K562 (cell line): ENCODE measurements around the gene GLIPR2.

Experiments used
- CTCF ChIP-seq, 3 experiments: IDR thresholded peaks in 2 of 3; conservative IDR thresholded peaks in 1 of 3; 2 replicates each; pipeline ENCODE4 v1.5.1; 2011 to 2012; ENCODE audit warnings: low read length in 3 of 3, mild to moderate bottlenecking in 3 of 3, control low read depth in 2 of 3, improper control_type of control experiment in 1 of 3, inconsistent platforms in 1 of 3, low read depth in 1 of 3, mixed read lengths in 1 of 3, moderate library complexity in 1 of 3; ENCODE audit not compliant: insufficient read depth in 2 of 3
- EHMT2 ChIP-seq: fragments of 450-650 bp; IDR thresholded peaks from 2 replicates; pipeline ENCODE4 v1.6.1; 2018; ENCODE audit warnings: antibody characterized with exemption
- EZH2 ChIP-seq: IDR thresholded peaks from 2 replicates; pipeline ENCODE4 v1.6.1; 2012; ENCODE audit warnings: low read depth, mild to moderate bottlenecking, inconsistent platforms, low read length, borderline replicate concordance
- HCFC1 ChIP-seq: IDR thresholded peaks from 2 replicates; pipeline ENCODE4 v1.6.1; 2012; ENCODE audit warnings: low read depth, low read length, improper control_type of control experiment
- MTF1 ChIP-seq: fragments of 250-450 bp; sonication (Bioruptor Pico); IDR thresholded peaks from 2 replicates; pipeline ENCODE4 v1.9.0; 2021; ENCODE audit warnings: moderate library complexity, mild to moderate bottlenecking, inconsistent platforms, borderline replicate concordance
- RCOR1 ChIP-seq, 2 experiments: IDR thresholded peaks; 2 replicates each; pipeline ENCODE4 v1.6.1; 2012; ENCODE audit warnings: low read depth in 2 of 2, low read length in 2 of 2, borderline replicate concordance in 1 of 2, improper control_type of control experiment in 1 of 2
- SP1 ChIP-seq: sonication (generic); formaldehyde crosslinking; IDR thresholded peaks from 2 replicates; pipeline ENCODE4 v1.8.1; 2022; ENCODE audit warnings: mild to moderate bottlenecking, missing genetic modification reagents
- ZHX1 ChIP-seq: fragments of 150-350 bp; conservative IDR thresholded peaks from 2 replicates; pipeline ENCODE4 v1.6.1; 2014; ENCODE audit warnings: low read length

- no peak for TF ChIP-seq SP1
- TF ChIP-seq EZH2: no peak
- no peak for TF ChIP-seq EHMT2
- TF ChIP-seq HCFC1: no peak
- TF ChIP-seq CTCF (IDR thresholded peaks at IDR 0.05 in 2 of 3, conservative IDR thresholded peaks at IDR 0.05 in 1 of 3; ENCODE audit: insufficient read depth in 2 of 3, low read depth in 1 of 3, low read length in 3 of 3): peak in 2 of 3 experiments; percentile 7 to 49; a peak in 3 of 6 replicates
- TF ChIP-seq RCOR1 (IDR thresholded peaks at IDR 0.05; ENCODE audit: borderline replicate concordance in 1 of 2, low read depth in 2 of 2, low read length in 2 of 2): no peak
- no peak for TF ChIP-seq ZHX1
- TF ChIP-seq MTF1 (CRISPR knock-in tag): no peak
Measured at GRCh38 chr9:36136272-36136893, at the start of gene GLIPR2.
